ENCODE results near the gene MYO3B.
"Not testable (repeated sequence)": the region's sequence is repeated elsewhere in the genome, so short reads cannot be mapped to it uniquely, and the experiment has no call there.

The MYO3B gene

DNA sequence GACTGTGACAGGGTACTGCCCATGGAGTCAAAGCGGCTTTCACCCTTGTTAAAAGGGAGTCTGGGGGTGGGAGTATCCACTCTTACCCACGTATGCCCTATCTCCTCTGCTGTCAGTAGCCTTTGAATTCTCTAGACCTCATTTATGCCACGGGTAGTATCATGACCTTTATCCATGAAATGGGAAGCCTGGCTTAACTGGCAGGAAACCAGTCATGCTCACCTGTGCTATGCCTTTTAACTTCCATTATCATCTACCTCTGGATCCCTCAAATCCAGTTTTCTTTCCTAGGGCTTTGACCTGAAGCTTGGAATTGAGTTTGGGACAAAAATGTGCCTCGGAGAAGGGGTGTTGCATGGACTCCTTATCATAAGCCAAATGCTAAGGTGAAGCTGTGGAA is 30.0 kb downstream of the MYO3B start:
- no peak for DNase-seq (ENCODE audit: extremely low spot score)
- CTCF ChIA-PET = no interaction called here
- POLR2A ChIA-PET = no interaction called here
- TF ChIP-seq FOXM1 (IDR thresholded peaks at IDR 0.05; ENCODE audit: borderline replicate concordance) = no peak
- TF ChIP-seq SUZ12 (IDR thresholded peaks at IDR 0.05) = no peak
- no peak for TF ChIP-seq BHLHE40 (IDR thresholded peaks at IDR 0.05; ENCODE audit: borderline replicate concordance)
- TF ChIP-seq, protein P1, sequence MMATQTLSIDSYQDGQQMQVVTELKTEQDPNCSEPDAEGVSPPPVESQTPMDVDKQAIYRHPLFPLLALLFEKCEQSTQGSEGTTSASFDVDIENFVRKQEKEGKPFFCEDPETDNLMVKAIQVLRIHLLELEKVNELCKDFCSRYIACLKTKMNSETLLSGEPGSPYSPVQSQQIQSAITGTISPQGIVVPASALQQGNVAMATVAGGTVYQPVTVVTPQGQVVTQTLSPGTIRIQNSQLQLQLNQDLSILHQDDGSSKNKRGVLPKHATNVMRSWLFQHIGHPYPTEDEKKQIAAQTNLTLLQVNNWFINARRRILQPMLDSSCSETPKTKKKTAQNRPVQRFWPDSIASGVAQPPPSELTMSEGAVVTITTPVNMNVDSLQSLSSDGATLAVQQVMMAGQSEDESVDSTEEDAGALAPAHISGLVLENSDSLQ (IDR thresholded peaks at IDR 0.05) = no peak
- TF ChIP-seq ELF4 (IDR thresholded peaks at IDR 0.05) = no peak
- TF ChIP-seq HDGF (IDR thresholded peaks at IDR 0.05; ENCODE audit: borderline replicate concordance) = no peak
- TF ChIP-seq NFRKB (IDR thresholded peaks at IDR 0.05) = no peak
- TF ChIP-seq TARDBP (IDR thresholded peaks at IDR 0.05) = no peak
- no peak for TF ChIP-seq ZNF384 (IDR thresholded peaks at IDR 0.05)
- TF ChIP-seq LEF1 (IDR thresholded peaks at IDR 0.05; ENCODE audit: borderline replicate concordance) = no peak
- TF ChIP-seq FOXK2 (IDR thresholded peaks at IDR 0.05) = no peak
- no peak for TF ChIP-seq FOXA1 (IDR thresholded peaks at IDR 0.05)
- no peak for TF ChIP-seq L3MBTL2 (conservative IDR thresholded peaks at IDR 0.05)
- TF ChIP-seq ARNT (IDR thresholded peaks at IDR 0.05) = no peak
- TF ChIP-seq SP1 (IDR thresholded peaks at IDR 0.05) = no peak
- TF ChIP-seq CTBP1 (IDR thresholded peaks at IDR 0.05; ENCODE audit: borderline replicate concordance) = no peak

DNA sequence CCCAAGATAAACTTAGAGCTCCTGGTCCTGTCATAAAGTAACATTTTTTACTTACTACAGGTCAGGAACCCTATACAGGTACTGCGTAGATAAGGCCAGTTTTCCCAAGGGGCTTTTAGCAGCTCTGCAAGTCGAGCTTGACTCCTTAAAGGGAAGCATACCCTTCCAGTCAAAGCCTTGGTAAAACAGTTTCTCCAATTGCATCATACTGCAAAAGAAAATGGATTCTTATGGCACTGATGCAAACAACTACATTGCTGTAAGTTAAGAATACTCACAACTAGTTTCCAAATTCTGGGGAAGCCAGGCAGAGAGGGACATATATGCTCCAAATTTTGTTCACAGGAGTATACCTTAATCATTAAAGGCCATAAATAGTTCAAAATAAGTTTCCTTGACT is 31.0 kb downstream of the MYO3B start:
- ChIA-PET CTCF (no interaction called here), POLR2A (no interaction called here)
- TF ChIP-seq LEF1 (IDR thresholded peaks at IDR 0.05; ENCODE audit: borderline replicate concordance) (no peak), ELF4 (IDR thresholded peaks at IDR 0.05) (no peak), L3MBTL2 (conservative IDR thresholded peaks at IDR 0.05) (no peak), SP1 (IDR thresholded peaks at IDR 0.05) (no peak), SUZ12 (IDR thresholded peaks at IDR 0.05) (no peak), FOXK2 (IDR thresholded peaks at IDR 0.05) (no peak), BHLHE40 (IDR thresholded peaks at IDR 0.05; ENCODE audit: borderline replicate concordance) (no peak), ZNF384 (IDR thresholded peaks at IDR 0.05) (no peak), CTBP1 (IDR thresholded peaks at IDR 0.05; ENCODE audit: borderline replicate concordance) (no peak), FOXA1 (IDR thresholded peaks at IDR 0.05) (no peak), HDGF (IDR thresholded peaks at IDR 0.05; ENCODE audit: borderline replicate concordance) (no peak), ARNT (IDR thresholded peaks at IDR 0.05) (no peak), TARDBP (IDR thresholded peaks at IDR 0.05) (no peak), FOXM1 (IDR thresholded peaks at IDR 0.05; ENCODE audit: borderline replicate concordance) (no peak), NFRKB (IDR thresholded peaks at IDR 0.05) (no peak)
- TF ChIP-seq, protein P1 (IDR thresholded peaks at IDR 0.05) = no peak
- DNase-seq (ENCODE audit: extremely low spot score) = no peak

DNA sequence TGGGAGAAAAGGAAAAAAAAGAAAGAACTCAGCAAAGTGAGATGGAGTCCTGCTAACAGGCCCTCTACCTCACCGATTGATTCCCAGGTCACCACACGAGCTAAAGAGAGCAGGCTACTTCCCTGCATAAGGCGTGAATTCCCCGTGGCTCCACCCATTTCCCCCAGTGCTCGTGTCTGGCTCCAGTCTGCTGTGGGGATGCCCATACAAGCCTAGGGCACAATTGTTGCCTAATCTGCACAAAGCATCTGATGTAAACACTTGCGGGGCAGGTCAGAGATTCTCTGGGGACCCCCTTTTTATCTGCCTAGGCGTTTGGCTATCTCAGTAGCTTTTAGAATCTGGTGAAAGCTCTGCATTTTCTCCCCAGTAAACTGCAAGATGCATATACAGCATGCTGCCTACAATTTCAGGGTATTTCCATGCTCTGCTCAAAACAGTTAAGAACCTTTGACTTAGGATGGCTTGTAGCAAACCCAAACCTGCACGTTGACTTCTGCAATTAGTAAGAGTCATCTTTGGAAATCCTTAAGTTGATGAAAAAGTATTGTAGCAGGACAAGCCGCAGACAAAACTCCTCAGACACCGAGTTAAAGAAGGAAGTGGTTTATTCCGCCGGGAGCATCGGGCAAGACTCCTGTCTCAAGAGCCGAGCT is 34.8 kb downstream of the MYO3B start:
- CTCF ChIA-PET = no interaction called here
- DNase-seq (ENCODE audit: extremely low spot score) = no peak
- TF ChIP-seq SP1 (IDR thresholded peaks at IDR 0.05) (no peak), ZNF384 (IDR thresholded peaks at IDR 0.05) (no peak), BHLHE40 (IDR thresholded peaks at IDR 0.05; ENCODE audit: borderline replicate concordance) (no peak), FOXM1 (IDR thresholded peaks at IDR 0.05; ENCODE audit: borderline replicate concordance) (no peak)
- TF ChIP-seq, protein P1 (IDR thresholded peaks at IDR 0.05) = no peak
- POLR2A ChIA-PET = no interaction called here

DNA sequence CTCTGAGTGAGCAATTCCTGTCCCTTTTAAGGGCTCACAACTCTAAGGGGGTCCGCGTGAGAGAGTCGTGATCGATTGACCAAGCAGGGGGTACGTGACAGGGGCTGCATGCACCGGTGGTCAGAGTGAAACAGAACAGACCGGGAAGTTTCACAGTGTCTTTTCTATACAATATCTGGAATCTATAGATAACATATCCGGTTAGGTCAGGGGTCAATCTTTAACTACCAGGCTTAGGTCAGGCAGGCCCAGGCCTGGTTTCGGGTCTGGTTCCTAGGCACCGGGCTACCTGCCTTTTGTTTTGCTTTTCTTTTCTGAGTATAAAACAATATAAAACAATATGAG is 35.3 kb downstream of the MYO3B start:
- POLR2A ChIA-PET; CTCF ChIA-PET; DNase-seq (ENCODE audit: extremely low spot score): not testable (repeated sequence)

DNA sequence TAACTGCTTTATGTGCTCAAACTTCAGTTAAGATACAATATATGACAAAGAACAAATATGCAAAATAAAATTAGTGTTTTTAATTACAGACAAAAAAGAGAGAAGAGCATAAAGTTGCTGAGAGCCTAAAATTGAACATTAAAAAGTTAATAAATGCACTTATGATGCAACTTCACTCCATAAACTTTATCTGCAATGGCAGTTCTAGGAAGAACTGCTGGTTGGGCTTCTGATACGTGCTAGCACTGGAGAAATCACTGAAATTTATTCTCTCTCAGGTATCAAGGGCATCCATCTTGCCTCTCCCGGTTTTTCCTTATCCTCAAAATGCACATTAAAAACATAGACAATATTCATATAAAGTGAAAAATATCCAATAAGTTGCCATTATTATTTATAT is 35.7 kb downstream of the MYO3B start:
- no peak for DNase-seq (ENCODE audit: extremely low spot score)
- TF ChIP-seq ARNT (IDR thresholded peaks at IDR 0.05) (no peak), L3MBTL2 (conservative IDR thresholded peaks at IDR 0.05) (no peak), FOXM1 (IDR thresholded peaks at IDR 0.05; ENCODE audit: borderline replicate concordance) (no peak), SP1 (IDR thresholded peaks at IDR 0.05) (no peak), SUZ12 (IDR thresholded peaks at IDR 0.05) (no peak), ZNF384 (IDR thresholded peaks at IDR 0.05) (no peak), FOXA1 (IDR thresholded peaks at IDR 0.05) (no peak), HDGF (IDR thresholded peaks at IDR 0.05; ENCODE audit: borderline replicate concordance) (no peak), FOXK2 (IDR thresholded peaks at IDR 0.05) (no peak), TARDBP (IDR thresholded peaks at IDR 0.05) (no peak), NFRKB (IDR thresholded peaks at IDR 0.05) (no peak), ELF4 (IDR thresholded peaks at IDR 0.05) (no peak), BHLHE40 (IDR thresholded peaks at IDR 0.05; ENCODE audit: borderline replicate concordance) (no peak), LEF1 (IDR thresholded peaks at IDR 0.05; ENCODE audit: borderline replicate concordance) (no peak), CTBP1 (IDR thresholded peaks at IDR 0.05; ENCODE audit: borderline replicate concordance) (no peak)
- TF ChIP-seq, protein P1 (IDR thresholded peaks at IDR 0.05) = no peak
- POLR2A ChIA-PET = no interaction called here
- CTCF ChIA-PET = no interaction called here

DNA sequence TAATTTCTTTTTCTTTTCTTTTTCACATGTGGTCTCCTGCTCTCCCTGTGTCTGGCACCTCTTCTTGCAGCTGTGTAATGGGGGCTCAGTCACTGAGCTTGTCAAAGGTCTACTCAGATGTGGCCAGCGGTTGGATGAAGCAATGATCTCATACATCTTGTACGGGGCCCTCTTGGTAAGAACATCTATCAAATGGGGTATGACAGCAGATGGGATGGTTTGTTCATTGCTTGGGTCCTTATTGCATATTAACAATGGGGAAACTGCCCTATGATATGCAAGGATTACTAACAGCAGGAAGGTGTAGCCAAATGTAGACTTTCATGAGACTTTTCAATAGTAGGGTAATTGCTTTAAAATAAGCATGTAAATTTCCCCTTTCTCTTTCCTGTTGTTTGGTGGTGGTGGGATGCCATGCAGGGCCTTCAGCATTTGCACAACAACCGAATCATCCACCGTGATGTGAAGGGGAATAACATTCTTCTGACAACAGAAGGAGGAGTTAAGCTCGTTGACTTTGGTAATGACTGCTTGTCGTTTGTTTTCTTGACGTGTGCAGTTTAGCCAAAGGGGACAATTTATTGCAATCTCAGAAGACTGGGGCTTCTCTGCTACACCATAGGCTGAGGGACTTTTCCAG is 36.5 kb downstream of the MYO3B start:
- no peak for DNase-seq (ENCODE audit: extremely low spot score)
- ChIA-PET POLR2A (no interaction called here), CTCF (no interaction called here)

More for the DNA sequence above, 36.5 kb downstream of the MYO3B start:
- TF ChIP-seq L3MBTL2 (conservative IDR thresholded peaks at IDR 0.05) = no peak
- TF ChIP-seq, protein P1 (IDR thresholded peaks at IDR 0.05) = peak; percentile 31; the same call in 1 of the 2 replicates
